RWPE1 (cell line): ENCODE measurements around the gene GPX2.

ENCODE experiments used
- CTCF ChIA-PET: fragments of 350-600 bp; sonication (Branson Sonifier 250); formaldehyde crosslinking; extraction: SDS; loops from one replicate; lab custom pipeline; 2021; lab: Yijun Ruan, JAX
- POLR2A ChIA-PET: fragments of 400-600 bp; formaldehyde crosslinking; extraction: SDS; loops from one replicate; lab custom pipeline; 2020; ENCODE audit warnings: antibody characterized with exemption; ENCODE audit not compliant: low non-redundant PET; lab: Yijun Ruan, JAX
- DNase-seq: peaks from one replicate; pipeline ENCODE4 v3.0.0; 2012; ENCODE audit warnings: low spot score
- H3K27ac ChIP-seq: fragments of 450-650 bp; 2 replicates; pipeline ENCODE4 v1.5.1; 2017
- CTCF ChIP-seq: fragments of 450-650 bp; conservative IDR thresholded peaks from 2 replicates; pipeline ENCODE4 v1.5.1; 2017; ENCODE audit warnings: low read depth, mild to moderate bottlenecking

GPX2 gene

DNA sequence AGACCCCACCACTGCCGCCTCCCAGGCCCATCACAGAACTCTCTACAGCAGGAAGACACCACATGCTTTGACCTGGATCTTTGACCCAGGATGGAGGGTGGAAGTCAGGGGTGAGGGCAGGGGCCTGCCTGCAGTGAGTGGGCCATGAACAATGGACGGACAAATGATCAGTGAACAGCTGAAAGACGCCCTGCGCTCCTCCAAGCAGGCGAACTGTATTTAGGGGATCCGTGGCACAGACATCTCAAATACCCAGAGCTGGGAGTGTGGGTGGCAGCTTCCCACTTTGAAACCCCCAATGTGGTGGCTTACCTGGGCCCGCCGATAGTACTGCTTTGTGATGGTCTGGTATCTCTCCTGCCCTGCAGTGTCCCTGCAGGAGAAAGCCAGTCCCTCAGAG is 8.7 kb upstream of the GPX2 start:
- no peak for DNase-seq
- no peak for TF ChIP-seq CTCF
- POLR2A ChIA-PET, result no interaction called here
- CTCF ChIA-PET, result no interaction called here
- H3K27ac ChIP-seq, result no peak overlapping the region

DNA sequence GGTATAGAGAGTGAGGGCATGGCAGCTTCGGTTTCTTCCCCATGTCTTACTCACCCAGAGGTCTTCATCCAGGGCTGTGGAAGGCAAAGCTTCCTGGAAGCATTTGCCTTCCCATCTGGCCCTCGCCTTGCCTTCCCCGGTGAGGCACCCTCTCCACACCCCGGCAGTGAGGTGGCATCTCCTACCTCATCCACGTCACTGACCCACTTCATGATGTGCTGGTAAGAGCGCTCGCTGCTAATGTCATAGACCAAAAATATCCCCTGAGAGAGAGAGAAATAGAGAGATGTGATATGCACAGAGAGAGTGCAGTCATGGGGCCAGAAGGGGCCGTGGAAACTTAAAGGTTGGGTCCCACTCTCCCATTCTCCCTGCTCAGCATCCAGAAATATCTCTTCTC is 8.3 kb upstream of the GPX2 start:
- CTCF ChIA-PET, result no interaction called here
- POLR2A ChIA-PET, result no interaction called here
- no peak for DNase-seq
- no peak for TF ChIP-seq CTCF
- no peak overlapping the region for H3K27ac ChIP-seq

GRCh38 chr14:64948612-64949210 is 6.2 kb upstream of the GPX2 start:
- POLR2A ChIA-PET, result no interaction called here
- no peak for DNase-seq
- H3K27ac ChIP-seq, result no peak overlapping the region
- CTCF ChIA-PET, result no interaction called here
- TF ChIP-seq CTCF, result no peak

GRCh38 chr14:64947710-64948611 is 5.4 kb upstream of the GPX2 start:
- ChIA-PET POLR2A (no interaction called here), CTCF (no interaction called here)
- TF ChIP-seq CTCF, result no peak
- no peak for DNase-seq
- no peak overlapping the region for H3K27ac ChIP-seq

DNA sequence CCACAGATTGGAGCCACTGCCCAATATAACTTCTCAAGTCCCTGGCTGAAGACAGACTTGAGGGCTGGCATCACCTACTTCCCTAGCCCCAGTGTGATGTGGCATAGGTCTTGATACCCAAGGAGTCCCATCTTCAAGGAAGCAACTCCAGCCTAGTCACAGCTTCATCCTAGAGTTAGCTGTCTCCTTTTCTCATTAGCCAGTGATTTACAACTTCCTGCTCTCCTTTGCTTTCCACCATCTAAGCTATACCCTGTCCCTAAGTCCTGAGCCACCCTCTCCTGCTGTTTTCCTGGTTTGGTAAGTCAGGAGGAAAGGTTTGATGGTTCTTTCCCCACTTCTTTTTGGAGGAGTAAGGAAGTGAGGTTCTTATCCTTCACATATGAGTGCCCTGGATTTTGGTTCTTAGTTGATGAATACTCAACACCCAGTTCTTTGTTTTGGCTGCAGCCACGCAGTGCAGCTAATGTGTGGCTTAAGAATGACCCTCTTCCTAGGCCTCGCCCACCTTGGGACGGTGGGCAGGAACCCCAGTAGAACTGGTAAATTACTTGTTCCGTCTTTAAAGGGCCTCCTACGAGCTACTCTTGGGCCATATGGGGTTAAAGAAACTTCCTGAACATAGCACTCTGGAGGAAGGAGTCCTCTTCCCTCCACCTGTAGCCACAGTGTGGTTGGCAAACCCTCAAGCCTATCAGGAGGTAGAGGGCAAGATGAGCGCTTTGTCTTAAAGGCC is 3.9 kb upstream of the GPX2 start:
- ChIA-PET CTCF (no interaction called here), POLR2A (no interaction called here)
- no peak overlapping the region for H3K27ac ChIP-seq
- no peak for TF ChIP-seq CTCF
- DNase-seq, result no peak

- TF ChIP-seq CTCF, result no peak
- ChIA-PET CTCF (no interaction called here), POLR2A (no interaction called here)
- H3K27ac ChIP-seq, result no peak overlapping the region
- DNase-seq, result no peak
Observed at GRCh38 chr14:64945431-64946178, 3.1 kb upstream of the GPX2 start.
